Neural progenitor cell (in vitro differentiated cells): Measurements from ENCODE around the gene METTL5. TPM values are rescaled to one million over a fixed set of nuclear protein-coding genes. Genes with fewer than 3 reads are reported as not detected.
"Not testable (repeated sequence)": the region's sequence is repeated elsewhere in the genome, so short reads cannot be mapped to it uniquely, and the experiment has no call there.

Source experiments
- DNase-seq: peaks from one replicate; pipeline ENCODE4 v3.0.0-alpha.2; 2016; ENCODE audit warnings: low spot score
- H2AFZ ChIP-seq: fragments of 200-600 bp; sonication (generic); replicated peaks from 2 replicates; pipeline ENCODE4 v1.6.1; 2016; ENCODE audit warnings: antibody characterized with exemption
- H3F3A ChIP-seq: fragments of 200-600 bp; sonication (generic); 2 replicates; pipeline ENCODE4 v1.6.1; 2016; ENCODE audit warnings: antibody characterized with exemption, low read depth
- H3K27ac ChIP-seq: fragments of 200-600 bp; sonication (generic); 2 replicates; pipeline ENCODE4 v1.5.1; 2016; ENCODE audit warnings: mild to moderate bottlenecking
- H3K27me3 ChIP-seq: fragments of 200-600 bp; sonication (generic); 2 replicates; pipeline ENCODE4 v1.6.1; 2016; ENCODE audit warnings: mild to moderate bottlenecking, moderate library complexity
- H3K36me3 ChIP-seq: fragments of 200-600 bp; sonication (generic); 2 replicates; pipeline ENCODE4 v1.5.1; 2016
- H3K4me1 ChIP-seq: fragments of 200-600 bp; sonication (generic); 2 replicates; pipeline ENCODE4 v1.6.1; 2016; ENCODE audit warnings: mixed run types
- H3K4me2 ChIP-seq: fragments of 200-600 bp; sonication (generic); 2 replicates; pipeline ENCODE4 v1.6.1; 2016
- H3K4me3 ChIP-seq: fragments of 200-600 bp; sonication (generic); 2 replicates; pipeline ENCODE4 v1.5.1; 2016
- H3K79me2 ChIP-seq: fragments of 200-600 bp; sonication (generic); 2 replicates; pipeline ENCODE4 v1.6.1; 2016; ENCODE audit warnings: low read depth
- H3K9ac ChIP-seq: fragments of 200-600 bp; sonication (generic); 2 replicates; pipeline ENCODE4 v1.6.1; 2016
- H3K9me3 ChIP-seq: fragments of 200-600 bp; sonication (generic); 2 replicates; pipeline ENCODE4 v1.5.1; 2016; ENCODE audit warnings: low read depth
- H4K20me1 ChIP-seq: fragments of 200-600 bp; sonication (generic); 2 replicates; pipeline ENCODE4 v1.6.1; 2016; ENCODE audit warnings: low read depth
- H3K27ac Mint-ChIP-seq: 3 replicates; pipeline ENCODE4 v1.8.0; 2021; ENCODE audit warnings: mixed read lengths
- H3K27me3 Mint-ChIP-seq: 2 replicates; pipeline ENCODE4 v1.8.0; 2022; ENCODE audit warnings: low read depth, mild to moderate bottlenecking, inconsistent platforms, moderate library complexity, mixed read lengths; ENCODE audit not compliant: insufficient read depth
- H3K36me3 Mint-ChIP-seq: 3 replicates; pipeline ENCODE4 v1.8.0; 2021; ENCODE audit warnings: mixed read lengths
- H3K4me1 Mint-ChIP-seq: 3 replicates; pipeline ENCODE4 v1.8.0; 2021; ENCODE audit warnings: mixed read lengths
- H3K4me3 Mint-ChIP-seq: 3 replicates; pipeline ENCODE4 v1.8.0; 2021; ENCODE audit warnings: mild to moderate bottlenecking, moderate library complexity, mixed read lengths
- H3K9me3 Mint-ChIP-seq: 3 replicates; pipeline ENCODE4 v1.8.0; 2020; ENCODE audit warnings: mixed read lengths
- CTCF ChIP-seq: fragments of 200-600 bp; sonication (generic); IDR thresholded peaks from 2 replicates; pipeline ENCODE4 v1.5.1; 2017; ENCODE audit warnings: antibody characterized with exemption, mild to moderate bottlenecking
- EZH2 ChIP-seq: fragments of 200-600 bp; sonication (generic); IDR thresholded peaks from 2 replicates; pipeline ENCODE4 v1.6.1; 2017; ENCODE audit warnings: antibody characterized with exemption, mild to moderate bottlenecking, moderate library complexity
- EZH2phosphoT487 ChIP-seq: fragments of 200-600 bp; sonication (generic); IDR thresholded peaks from 2 replicates; pipeline ENCODE4 v1.6.1; 2017; ENCODE audit warnings: antibody characterized with exemption
- total RNA-seq: library from RNA; depleted of rRNA; stranded (reverse); fragments of >200 nt; gene quantifications from 2 replicates; pipeline ENCODE4 v1.2.3, GENCODE V29; 2015; ENCODE audit warnings: low replicate concordance

The METTL5 gene
- total RNA-seq, 1 donor from 2014 or later: 146 TPM

- no peak overlapping the region for H3K27ac ChIP-seq
- peaks cover 3% of the 10 kb centered on the region for H3K4me1 ChIP-seq
- no peak overlapping the region for H2AFZ ChIP-seq
- H3K79me2 ChIP-seq: peaks cover 39% of the 10 kb centered on the region
- Mint-ChIP-seq H3K36me3 (peaks cover 28% of the 10 kb centered on the region), H3K27me3 (no peaks in the 10 kb centered on the region), H3K4me1 (no peaks in the 10 kb centered on the region), H3K27ac (no peak overlapping the region), H3K9me3 (peaks cover 17% of the 10 kb centered on the region), H3K4me3 (no peak overlapping the region)
- H3K9me3 ChIP-seq: no peaks in the 10 kb centered on the region
- H3K4me3 ChIP-seq: no peak overlapping the region
- no peaks in the 10 kb centered on the region for H3K36me3 ChIP-seq
- TF ChIP-seq EZH2phosphoT487 (no peak), CTCF (no peak), EZH2 (no peak)
- no peaks in the 10 kb centered on the region for H4K20me1 ChIP-seq
- peaks cover 4% of the 10 kb centered on the region for H3F3A ChIP-seq
- no peaks in the 10 kb centered on the region for H3K27me3 ChIP-seq
- no peak overlapping the region for H3K9ac ChIP-seq
- no peak for DNase-seq
- H3K4me2 ChIP-seq: no peak overlapping the region
Measured at GRCh38 chr2:169853041-169853668, 28.4 kb upstream of the METTL5 start.

GRCh38 chr2:169849710-169850109, 25.0 kb upstream of the METTL5 start:
- no peak overlapping the region for H3K4me3 Mint-ChIP-seq

GRCh38 chr2:169848959-169849693, 24.4 kb upstream of the METTL5 start:
- not testable (repeated sequence) for H3K4me3 Mint-ChIP-seq, H2AFZ ChIP-seq, H3K27me3 ChIP-seq, H3K4me2 ChIP-seq, H3K4me1 Mint-ChIP-seq, H3K9ac ChIP-seq, H3K4me3 ChIP-seq, H3K27me3 Mint-ChIP-seq, DNase-seq, H3K27ac ChIP-seq, H4K20me1 ChIP-seq, H3K36me3 ChIP-seq, H3K9me3 ChIP-seq, H3K4me1 ChIP-seq, H3F3A ChIP-seq, H3K27ac Mint-ChIP-seq
- peaks cover 26% of the 10 kb centered on the region for H3K36me3 Mint-ChIP-seq
- H3K79me2 ChIP-seq: peaks cover 43% of the 10 kb centered on the region
- H3K9me3 Mint-ChIP-seq: peaks cover 14% of the 10 kb centered on the region

More at GRCh38 chr2:169849710-169850109, 25.0 kb upstream of the METTL5 start:
- no peak overlapping the region for H2AFZ ChIP-seq
- H3K27ac Mint-ChIP-seq: no peak overlapping the region
- H3K9ac ChIP-seq: no peak overlapping the region
- H3F3A ChIP-seq: no peaks in the 10 kb centered on the region
- TF ChIP-seq CTCF (no peak), EZH2 (no peak), EZH2phosphoT487 (no peak)
- peaks cover 14% of the 10 kb centered on the region for H3K9me3 Mint-ChIP-seq
- H3K27ac ChIP-seq: no peak overlapping the region
- peaks cover 3% of the 10 kb centered on the region for H4K20me1 ChIP-seq
- no peak for DNase-seq
- peaks cover 49% of the 10 kb centered on the region for H3K79me2 ChIP-seq
- no peaks in the 10 kb centered on the region for H3K4me1 ChIP-seq
- no peak overlapping the region for H3K4me2 ChIP-seq
- H3K27me3 ChIP-seq: no peaks in the 10 kb centered on the region
- no peaks in the 10 kb centered on the region for H3K36me3 ChIP-seq
- no peaks in the 10 kb centered on the region for H3K9me3 ChIP-seq
- no peak overlapping the region for H3K4me3 ChIP-seq
- H3K4me1 Mint-ChIP-seq: no peaks in the 10 kb centered on the region
- H3K27me3 Mint-ChIP-seq: no peaks in the 10 kb centered on the region
- H3K36me3 Mint-ChIP-seq: peaks cover 27% of the 10 kb centered on the region

GRCh38 chr2:169845016-169845415, 20.3 kb upstream of the METTL5 start:
- Mint-ChIP-seq H3K9me3 (peaks cover 5% of the 10 kb centered on the region), H3K4me3 (no peak overlapping the region), H3K27me3 (peaks cover 2% of the 10 kb centered on the region), H3K36me3 (peaks cover 20% of the 10 kb centered on the region), H3K27ac (no peak overlapping the region), H3K4me1 (peaks cover 3% of the 10 kb centered on the region)
- H3K4me2 ChIP-seq: no peak overlapping the region
- H2AFZ ChIP-seq: no peak overlapping the region
- no peaks in the 10 kb centered on the region for H3K9me3 ChIP-seq
- no peaks in the 10 kb centered on the region for H3K27me3 ChIP-seq
- peaks cover 35% of the 10 kb centered on the region for H3K79me2 ChIP-seq
- H3K4me1 ChIP-seq: no peaks in the 10 kb centered on the region
- H3K9ac ChIP-seq: no peak overlapping the region
- H3K36me3 ChIP-seq: no peaks in the 10 kb centered on the region
- no peak for DNase-seq
- H3K4me3 ChIP-seq: no peak overlapping the region
- H4K20me1 ChIP-seq: peaks cover 3% of the 10 kb centered on the region
- no peaks in the 10 kb centered on the region for H3F3A ChIP-seq
- no peak overlapping the region for H3K27ac ChIP-seq
- no peak for TF ChIP-seq EZH2phosphoT487
- TF ChIP-seq EZH2: no peak
- no peak for TF ChIP-seq CTCF

- H3K27me3 Mint-ChIP-seq, H3K4me3 Mint-ChIP-seq, H3K4me1 ChIP-seq, H3K27ac ChIP-seq, DNase-seq, H3K9me3 ChIP-seq, H3K36me3 ChIP-seq, H3K9ac ChIP-seq, H3K9me3 Mint-ChIP-seq, H3K4me2 ChIP-seq, H3K4me3 ChIP-seq, H3K27me3 ChIP-seq, H3K4me1 Mint-ChIP-seq, H2AFZ ChIP-seq, H4K20me1 ChIP-seq, H3K27ac Mint-ChIP-seq, H3F3A ChIP-seq: not testable (repeated sequence)
- peaks cover 30% of the 10 kb centered on the region for H3K36me3 Mint-ChIP-seq
- peaks cover 31% of the 10 kb centered on the region for H3K79me2 ChIP-seq
Measured at GRCh38 chr2:169841625-169842024, 16.9 kb upstream of the METTL5 start.
